ENCODE measurements around the gene STOX2.

DNA sequence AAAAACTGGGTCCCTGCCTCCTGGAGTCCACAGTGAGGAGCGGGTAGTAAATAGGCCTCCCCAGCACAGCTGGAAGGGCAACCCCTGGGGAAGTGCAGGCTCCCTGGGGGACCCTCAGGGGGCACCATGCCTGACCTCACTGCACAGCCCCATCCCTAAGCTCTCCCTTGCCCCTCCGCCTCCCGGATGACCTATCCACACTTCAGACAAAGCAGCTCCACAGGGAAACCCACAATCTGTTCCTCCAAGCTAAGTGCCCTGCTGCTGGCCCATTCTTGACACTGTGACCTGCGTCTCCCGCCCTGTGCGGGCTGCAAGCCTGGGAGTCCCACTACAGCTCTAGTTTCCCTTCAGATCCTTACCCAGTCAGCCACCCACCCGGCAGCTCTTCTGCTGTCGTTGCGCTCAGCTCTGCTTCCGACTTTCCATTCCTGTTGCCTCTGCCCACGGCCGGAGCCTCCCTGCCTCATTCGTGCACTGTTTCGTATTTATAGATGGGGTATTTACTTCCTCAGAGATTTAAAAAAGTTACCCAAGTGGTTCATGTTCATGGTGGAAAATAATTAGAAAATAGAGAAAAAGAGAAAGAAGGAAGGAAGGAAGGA is 47.0 kb upstream of the STOX2 start:
- no peak for TF ChIP-seq FOXA1 (IDR thresholded peaks at IDR 0.05)
- no peak for TF ChIP-seq SP1 (IDR thresholded peaks at IDR 0.05)
- TF ChIP-seq TARDBP (IDR thresholded peaks at IDR 0.05) = no peak
- no peak for TF ChIP-seq SUZ12 (IDR thresholded peaks at IDR 0.05)
- no peak for TF ChIP-seq FOXM1 (IDR thresholded peaks at IDR 0.05; ENCODE audit: borderline replicate concordance)
- TF ChIP-seq CTBP1 (IDR thresholded peaks at IDR 0.05; ENCODE audit: borderline replicate concordance) = no peak
- TF ChIP-seq NFRKB (IDR thresholded peaks at IDR 0.05) = no peak
- no peak for TF ChIP-seq ELF4 (IDR thresholded peaks at IDR 0.05)
- TF ChIP-seq HDGF (IDR thresholded peaks at IDR 0.05; ENCODE audit: borderline replicate concordance) = no peak
- no peak for TF ChIP-seq FOXK2 (IDR thresholded peaks at IDR 0.05)
- TF ChIP-seq L3MBTL2 (conservative IDR thresholded peaks at IDR 0.05) = no peak

Measured in HEK293T (cell line).